ENCODE results near the gene CCNJL.
A peak's percentile ranks its signal among the peaks of the same experiment; 100 is the strongest.

Gene CCNJL

DNA sequence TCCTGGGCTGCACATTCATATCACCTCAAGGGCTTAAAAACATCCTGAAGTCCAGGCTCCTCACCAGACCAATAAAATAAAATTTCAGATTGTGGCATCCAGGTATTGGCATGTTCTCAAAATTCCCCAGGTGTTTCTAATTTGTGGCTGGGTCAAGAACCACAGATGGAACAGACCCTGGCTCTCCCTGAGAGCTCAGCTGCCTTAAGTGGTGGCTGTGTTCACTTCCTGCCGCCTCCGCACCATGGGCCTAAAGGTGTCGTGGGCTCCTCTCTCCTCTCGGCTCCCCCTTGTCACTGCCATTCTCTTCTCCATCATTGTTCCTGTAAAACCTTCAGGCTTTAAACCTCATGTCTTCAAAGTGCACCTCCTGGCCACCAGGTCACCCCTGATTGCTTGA, 17.8 kb upstream of the CCNJL start:
- no peak for DNase-seq

DNA sequence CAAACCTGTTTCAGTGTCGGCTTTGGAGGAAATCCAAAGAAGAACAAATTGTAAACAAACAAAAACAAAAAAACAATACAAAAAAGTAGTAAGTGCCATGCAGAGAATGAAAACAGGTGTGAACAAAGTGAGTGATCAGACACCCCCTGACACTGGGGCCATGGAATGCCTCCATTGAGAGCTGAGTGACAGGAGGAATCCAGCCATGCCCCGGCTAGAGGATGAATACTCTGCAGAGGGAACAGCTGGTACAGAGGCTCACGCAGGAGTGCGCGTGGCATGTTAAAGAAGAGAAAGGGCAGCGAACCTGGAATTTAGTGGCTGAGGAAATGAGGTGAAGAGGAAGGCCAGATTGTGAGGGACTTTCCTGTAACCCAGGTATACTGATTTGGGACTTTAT, 15.5 kb upstream of the CCNJL start:
- DNase-seq: no peak

DNA sequence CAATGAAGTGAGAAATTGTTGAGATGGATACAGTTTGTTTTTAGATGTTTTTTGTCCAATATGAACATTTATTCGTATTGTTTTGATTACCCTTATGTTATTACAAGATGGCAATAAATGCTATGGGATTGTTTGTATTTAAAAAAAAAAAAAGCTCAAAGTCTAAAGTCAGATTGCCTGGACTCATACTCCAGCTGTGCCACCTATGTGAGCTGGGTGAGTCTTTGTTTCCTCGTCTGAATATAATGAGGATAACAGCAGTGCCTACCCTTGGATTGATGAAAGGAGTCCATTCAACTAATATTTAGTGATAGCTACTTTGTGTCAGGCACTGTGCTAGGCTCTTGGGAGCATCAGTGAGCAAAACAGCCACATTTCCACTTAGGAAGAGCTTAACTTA, 14.6 kb upstream of the CCNJL start:
- no peak for DNase-seq

DNA sequence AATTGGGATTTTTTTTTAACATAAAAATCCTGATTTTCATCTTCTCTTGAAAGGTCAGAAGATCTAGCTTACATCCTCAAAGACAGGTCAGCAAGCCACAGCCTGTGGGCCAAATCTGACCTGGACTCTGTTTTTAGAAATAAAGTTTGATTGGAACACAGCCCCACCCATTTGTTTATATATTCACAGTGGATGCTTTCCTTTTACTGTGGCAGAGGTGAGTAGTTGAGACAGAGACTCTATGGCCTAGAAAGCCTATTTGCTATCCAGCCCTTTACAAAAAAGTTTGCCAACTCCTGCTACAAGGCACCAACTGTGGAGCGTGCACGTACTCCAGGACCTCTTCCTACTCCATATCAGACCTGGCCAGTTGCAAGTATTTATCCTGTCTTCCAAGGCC, 13.4 kb upstream of the CCNJL start:
- DNase-seq: no peak

DNA sequence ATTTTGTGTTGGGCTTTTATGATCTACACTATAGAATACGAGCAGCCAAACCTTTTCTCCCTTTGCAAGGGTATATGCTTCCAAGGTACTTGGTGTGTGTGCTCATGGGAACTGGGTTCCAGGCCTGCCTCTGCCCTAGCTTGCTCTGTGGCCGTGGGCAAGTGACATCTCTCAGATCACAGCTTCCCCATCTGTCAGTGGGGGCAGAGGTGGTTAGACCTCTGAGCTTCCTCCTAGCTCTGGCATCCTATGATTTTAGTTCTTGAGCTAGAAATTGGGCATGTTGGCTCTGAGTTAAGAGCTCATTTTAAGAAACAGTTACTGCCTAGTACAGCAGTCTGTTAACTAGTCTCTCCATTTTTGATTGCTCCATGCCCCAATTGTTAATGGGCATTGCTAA, 12.5 kb upstream of the CCNJL start:
- no peak for DNase-seq

DNA sequence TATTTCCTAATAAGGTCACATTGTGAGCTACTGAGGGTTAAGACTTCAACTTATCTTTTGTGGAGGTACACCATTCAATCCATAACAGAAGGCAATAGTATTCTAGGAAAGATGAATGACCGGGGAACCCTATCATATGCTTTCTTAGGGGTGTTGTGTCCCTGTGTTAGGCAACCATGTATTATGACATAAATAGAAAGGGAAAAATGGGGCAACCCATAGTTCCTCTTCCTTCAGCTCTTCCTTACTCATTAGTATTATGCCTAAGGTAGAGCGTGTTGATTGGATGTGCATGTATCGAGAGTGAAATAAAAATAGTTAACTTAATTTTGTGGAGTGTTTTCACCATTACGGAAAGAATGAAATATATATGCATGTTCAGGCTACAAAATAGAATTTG, 6.0 kb upstream of the CCNJL start:
- DNase-seq: no peak

DNA sequence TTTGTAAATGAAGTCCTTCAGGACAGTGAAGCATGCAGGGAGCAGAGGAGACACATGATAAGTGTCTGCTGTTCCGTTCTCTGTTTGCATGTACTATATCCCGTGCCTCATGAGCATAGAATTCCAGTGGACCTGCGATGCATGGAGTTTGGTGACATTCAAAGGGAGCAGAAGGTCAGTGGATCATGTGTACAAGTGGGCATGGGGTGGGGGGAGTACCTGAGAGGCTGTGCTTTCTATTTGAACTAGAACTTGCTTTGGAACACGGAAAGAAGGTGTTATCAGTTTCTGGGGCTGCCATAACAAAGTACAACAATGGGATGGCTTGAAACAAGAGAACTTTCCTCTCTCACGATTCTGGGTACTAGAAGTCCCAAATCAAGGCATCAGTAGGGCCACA, 5.1 kb upstream of the CCNJL start:
- DNase-seq: no peak

DNA sequence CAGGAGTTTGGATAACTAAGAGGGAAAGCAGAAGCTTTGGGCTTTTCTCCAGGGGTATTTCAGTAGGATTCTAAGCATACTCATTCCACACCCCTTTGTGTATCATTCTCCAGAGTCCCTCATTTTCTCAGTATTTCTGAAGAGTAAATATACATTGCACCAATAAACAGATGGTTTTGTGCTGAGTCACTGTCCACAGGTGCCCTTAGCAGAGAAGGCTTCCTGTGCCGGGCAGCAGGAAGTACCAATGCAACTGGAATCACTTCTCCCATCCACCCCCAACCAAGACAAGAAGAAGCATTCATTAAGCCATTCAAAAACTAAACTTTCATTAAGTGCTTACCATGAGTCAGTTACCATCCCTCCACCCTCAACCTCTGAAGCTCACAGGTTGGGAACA, 3.6 kb upstream of the CCNJL start:
- DNase-seq: peak; percentile 20

DNA sequence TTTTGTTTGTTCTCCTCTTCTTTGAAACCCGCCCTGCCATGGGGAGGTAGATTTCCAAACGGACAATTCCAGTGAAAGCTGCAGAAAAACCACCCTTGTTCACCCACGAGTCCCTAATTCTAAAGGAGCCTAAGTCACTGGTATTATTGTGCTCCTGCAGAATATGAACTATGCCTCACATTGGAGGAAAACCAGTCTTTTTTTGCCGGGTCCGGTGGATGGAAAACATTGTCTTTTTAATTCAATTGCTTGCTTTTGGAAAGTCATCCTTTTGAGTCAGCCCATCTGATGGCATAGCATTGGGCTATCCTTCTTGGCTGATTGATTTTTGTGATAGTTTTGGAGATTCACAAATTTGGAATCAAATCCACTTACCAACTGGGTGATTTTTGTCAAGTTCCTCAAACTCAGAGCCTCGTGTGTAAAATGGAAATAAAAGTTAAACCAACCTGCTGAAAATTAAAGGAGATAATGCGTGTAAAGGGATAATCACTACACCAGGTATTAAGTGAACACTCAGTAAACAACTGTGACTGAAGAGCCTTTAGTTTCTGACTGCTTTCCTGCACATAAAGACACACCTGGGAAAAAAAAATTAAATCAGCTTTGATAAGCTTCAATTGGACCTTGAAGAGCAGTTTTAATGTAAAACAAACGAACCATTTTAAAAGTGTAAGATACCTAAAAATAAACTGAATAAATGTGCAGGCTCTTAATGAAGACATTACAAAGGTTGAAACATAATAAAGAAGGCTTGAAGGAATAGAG, 780 bp upstream of the CCNJL start:
- no peak for DNase-seq

DNA sequence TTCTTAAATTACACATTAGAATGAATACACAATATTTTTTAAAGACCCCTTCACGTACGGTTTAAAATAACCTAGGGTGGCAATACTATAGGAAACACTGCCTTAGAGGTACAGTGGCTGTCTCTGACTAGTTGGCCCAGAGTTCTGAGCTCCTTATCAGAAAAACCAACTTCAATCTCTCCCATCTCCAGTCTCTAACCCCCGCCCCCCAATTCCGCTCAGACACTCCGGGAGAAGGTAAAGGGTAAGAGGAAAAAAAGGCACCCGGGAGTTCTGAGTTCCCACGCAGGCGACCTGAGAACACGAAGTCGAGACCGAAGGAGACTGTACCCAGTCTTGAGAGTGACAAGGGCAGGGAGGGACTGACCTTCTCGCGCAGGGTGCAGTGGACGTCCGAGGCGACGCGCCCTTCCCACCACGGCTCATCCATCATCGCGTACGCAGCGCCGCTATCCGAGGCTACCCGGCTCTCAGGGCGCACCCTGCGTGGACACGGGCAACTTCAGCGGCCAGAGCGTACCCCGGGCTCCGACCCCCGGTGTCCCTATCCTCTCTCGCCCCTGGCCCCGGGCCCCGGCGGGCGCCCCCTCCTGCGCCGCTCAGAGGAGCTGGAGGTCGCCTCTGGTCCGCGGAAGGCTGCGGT, 752 bp downstream of the CCNJL start:
- DNase-seq: no peak

DNA sequence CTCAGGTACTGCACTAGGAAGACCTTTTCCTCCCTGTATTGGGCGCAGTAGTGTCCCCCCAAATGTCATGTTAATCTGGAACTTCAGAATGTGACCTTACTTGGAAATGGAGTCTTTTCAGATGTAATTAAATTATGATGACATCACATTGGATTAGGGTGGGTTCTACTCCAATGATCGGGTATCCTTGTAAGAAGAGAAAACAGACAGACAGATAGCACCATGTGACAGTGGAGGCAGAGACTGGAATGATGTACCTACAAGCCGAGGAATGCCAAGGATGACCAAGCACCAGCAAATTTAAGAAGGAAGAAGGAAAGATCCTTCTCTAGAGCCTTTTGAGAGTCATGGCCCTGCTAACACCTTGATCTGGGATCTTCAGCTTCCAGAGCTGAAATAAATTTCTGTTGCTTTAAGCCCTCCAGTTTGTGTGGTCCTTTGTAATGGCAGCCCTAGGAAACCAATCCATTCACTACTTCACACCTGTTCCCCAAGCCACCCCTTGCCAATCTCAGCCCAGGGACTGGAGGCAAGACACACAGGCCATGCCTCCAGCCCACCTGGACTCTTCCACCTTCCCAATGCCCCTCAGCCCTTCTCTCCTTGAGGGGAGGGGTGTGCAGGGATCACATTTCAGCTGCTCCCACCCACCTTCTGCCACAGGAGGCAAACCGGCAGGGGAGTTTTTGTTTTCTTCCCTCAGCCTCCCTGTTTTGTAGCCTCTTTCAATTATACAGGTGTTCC, 1.6 kb downstream of the CCNJL start:
- no peak for DNase-seq

DNA sequence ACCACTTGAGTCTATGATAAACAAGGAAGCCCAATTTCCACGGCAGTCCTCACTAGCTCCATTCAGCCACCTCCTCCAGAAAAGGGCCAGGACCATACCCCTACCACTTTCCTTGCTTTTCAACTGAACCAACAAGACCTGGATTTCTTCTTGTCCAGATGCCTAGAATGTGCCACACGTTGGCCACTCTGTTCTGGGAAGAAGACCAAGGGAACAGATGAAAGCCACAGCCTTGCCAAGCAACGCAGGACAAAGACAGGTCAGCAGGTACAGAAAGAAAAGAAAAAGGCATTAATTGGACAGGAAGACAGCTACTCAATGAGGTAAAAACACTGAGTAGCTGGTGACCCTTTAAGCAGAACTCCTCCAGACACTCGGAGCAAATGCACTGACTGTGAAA, 2.2 kb downstream of the CCNJL start:
- DNase-seq: no peak

DNA sequence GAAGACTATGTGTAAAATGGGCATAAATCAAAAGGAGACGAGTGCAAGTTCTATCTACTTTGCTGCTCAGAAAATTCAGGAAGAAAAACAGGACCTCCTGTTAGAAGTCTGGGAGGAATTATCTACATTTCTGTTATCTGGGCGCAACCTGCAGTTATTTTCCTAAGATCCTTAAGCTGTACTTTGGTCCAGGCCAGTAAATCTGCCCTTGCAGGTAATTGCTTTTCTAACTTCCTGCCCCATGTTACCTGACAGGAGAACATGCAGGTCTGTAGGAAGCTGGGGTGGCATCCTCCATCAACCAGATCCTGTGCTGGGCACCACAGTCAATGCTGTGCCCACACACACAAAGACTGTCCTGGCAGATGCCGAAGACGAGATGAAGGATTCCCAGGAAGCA, 5.7 kb downstream of the CCNJL start:
- no peak for DNase-seq

DNA sequence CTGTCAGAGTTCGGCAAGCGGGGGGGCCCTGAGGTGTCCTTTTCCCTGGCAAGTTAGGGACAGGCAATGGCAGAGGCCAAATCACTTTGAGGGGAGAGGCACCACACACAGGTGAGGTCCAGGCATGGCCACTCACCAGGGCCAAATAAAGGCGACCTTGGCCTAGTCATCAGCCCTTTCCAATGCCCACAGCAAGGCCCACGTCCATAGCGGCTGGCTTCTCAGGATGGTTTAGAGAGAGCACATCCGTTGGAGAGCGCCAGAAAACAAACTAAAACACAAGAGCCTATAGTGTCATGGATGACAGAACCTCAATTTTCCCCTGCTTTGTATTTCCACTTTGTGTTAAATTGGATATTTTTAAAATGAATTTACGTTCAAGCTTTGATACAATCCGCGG, 7.0 kb downstream of the CCNJL start:
- no peak for DNase-seq

DNA sequence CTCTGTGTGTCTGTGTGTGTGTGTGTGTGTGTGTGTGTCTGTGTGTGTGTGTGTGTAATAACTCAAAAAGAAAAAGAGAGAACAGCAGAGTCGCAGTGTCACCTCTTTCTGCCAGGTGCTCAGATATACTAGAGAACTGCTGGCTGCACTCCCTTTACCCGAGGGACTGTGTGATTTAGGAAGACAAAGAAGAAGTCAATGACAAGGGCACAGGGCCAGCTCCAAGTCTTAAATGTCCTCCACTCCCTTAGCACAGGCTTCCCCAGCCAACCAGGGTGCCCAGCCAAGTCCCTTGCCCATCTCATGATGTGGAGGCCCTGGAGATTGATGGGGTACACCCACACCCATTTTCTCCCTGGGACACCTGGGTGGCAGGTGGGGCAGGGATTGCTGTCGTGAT, 8.7 kb downstream of the CCNJL start:
- DNase-seq: no peak

DNA sequence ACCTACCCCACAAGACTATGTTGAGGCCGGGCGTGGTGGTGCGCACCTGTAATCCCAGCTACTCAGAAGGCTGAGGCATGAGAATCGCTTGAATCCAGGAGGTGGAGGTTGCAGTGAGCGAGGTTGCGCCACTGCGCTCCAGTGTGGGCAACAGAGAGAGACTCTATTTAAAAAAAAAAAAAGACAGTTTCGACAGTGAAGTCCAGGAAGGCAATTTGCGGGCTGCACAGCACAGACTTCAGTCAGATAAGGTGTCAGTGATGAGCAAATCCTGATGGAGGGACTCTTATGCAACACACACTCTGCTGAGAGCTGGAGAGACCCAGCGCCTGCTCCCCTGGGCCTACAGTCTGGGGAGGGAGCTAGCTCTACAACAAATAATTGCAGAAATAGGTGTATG, 14.2 kb downstream of the CCNJL start:
- DNase-seq: no peak

DNA sequence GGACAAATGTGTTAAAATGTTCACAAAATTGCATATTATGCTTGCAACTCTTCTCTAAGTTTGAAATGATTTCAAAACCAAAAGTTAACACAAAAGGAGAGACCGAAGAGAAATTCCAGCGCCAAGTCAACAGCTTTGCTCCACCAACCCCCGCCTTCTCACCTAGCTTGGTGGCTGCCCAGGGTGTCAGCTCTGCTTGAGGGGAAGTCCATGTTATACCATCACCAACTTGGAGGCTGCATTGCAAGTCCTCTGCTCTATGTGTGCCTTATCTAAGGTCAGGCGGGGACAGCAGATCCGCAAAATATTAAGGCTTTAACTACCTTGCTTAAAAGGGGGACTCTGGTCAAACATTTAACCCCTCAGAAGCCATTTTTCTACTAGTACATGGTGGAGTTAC, 14.6 kb downstream of the CCNJL start:
- DNase-seq: no peak

DNA sequence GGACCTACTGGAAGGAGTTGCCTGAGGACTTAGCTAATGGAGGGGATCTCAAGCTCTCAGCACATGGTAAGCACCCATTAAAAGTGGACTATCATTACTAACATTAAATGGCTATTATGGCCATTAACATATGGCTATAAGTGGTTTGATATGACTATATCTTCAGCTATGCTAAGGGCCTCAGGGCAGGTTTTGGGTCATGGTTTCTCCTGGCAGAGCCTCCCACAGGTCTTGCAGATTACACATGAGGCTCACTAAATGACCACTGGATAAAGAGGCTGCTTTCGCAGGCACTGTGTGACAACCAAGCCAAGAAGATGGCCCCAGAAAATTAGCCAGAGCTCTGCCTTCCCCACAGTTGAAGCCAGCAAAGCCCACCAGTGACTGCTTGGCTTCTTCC, 15.4 kb downstream of the CCNJL start:
- DNase-seq: no peak

DNA sequence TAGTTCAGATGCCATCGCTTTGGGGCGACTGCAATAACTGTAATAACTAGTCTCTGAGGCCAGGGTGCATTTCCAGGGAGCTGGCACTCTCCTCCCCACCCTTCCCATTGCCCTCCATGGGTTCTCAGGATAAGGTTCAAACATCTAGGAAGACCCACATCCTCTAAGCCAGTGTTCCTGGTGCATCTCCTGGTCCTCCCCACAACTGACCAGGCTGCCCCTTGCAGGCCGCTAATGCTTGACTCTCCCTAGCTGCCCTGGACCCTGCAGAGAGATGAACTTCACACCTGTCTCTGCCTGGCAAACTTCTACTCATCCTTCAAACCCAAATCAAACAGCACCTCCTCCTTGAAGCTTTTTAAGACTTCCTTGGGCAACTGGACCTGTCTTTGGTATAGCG, 15.9 kb downstream of the CCNJL start:
- DNase-seq: no peak

DNA sequence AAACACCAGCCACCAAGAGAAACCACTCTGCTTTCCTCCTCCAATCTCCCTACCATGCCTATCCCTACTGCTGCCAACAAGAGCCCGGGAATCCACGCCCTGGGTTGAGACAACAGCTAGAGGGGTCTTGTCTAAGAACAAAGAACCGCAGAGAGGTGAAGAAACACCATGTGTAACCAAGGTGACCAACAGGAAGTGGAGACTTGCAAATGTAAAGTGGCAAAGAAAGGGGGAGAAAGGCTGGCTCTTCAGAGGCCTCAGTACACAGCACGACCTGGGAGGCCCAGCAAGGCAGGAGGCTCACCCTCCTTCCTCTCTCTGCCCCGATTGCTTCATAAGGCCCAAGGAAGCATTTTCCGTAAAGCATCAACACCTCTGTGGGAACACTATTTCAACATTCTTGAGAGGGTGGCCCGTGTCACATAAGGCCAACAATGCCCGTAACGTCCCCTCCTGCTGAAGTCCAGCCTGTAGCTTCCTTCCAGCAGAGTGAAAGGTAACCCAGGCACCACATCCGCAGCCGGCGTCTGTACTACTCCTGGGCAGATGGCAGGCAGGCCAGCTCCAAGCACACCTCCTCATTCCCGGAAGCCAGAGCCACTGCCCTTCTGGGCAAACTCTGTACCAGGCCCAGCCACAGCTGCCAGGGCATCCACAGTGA, 18.3 kb downstream of the CCNJL start:
- no peak for DNase-seq

DNA sequence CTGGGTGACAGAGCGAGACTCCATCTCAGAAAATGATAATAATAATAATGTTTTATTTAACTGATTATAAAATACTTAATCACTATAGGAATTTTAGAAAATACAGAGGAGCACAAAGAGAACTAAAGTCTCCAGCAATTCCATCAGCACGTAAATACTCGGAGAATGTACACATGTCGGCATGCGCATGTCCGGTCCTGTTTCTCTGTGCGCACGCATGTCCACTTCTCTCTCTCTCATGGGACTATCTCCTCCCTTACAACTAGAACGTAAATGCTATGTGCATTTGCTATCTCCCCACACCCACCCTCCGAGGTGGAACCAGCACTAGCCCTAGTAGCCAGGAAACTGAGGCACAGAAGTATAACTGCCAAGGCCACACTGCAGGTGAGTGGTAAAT, 19.0 kb downstream of the CCNJL start:
- DNase-seq: no peak

DNA sequence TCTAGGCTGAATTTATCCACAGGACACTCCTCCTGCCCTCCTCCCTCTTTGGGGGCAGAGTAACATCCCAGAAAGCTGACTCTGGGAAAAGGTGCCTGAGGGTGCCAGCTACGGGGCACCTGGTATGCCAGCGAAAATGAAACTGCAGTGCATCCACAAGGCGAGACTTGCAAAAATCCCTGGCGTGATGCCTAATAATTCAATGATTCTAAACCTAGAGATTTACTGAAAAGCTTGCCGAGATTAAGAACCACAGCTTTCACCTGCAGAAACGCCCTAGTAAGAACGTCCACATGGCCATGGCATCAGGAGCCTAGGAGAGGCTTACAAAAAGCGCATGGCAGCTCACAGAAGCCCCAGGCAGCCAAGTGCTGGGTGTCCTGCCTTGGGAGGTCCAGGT, 20.9 kb downstream of the CCNJL start:
- no peak for DNase-seq

DNA sequence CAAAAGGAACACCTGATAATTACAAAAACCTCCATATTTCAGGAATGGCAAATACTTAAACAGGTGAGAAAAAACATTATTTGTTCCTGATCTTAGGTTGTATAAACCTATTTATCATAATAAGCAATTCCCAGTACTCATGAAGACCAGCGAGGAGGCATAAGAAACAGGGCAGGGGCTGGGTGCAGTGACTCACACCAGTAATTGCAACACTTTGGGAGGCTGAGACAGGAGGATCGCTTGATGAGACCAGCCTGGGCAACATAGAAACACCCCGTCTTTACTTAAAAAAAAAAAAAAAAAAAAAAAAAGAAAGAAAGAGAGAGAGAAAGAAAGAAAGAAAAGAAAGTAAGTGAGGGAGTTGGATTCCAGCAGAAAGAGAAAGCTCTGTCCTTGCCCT, 21.6 kb downstream of the CCNJL start:
- no peak for DNase-seq

DNA sequence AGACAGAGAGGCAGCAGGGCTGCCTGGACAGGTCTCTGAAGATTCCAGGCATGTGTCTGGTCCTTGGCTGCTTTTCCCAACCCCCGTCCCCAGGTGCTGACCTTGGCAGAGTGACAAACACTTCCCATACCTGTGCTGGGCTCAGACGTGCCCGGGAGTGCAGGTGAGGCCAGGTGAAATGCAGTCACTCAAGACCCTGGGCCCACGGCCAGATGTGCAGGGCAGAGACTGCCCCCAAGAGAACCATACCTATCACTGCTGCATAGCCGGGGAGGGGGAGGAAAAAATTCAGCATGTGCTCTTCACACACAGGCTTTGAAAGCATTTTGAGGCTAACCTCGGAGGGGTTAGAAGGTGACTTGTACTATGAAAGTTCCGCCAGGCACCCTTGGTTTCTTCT, 22.6 kb downstream of the CCNJL start:
- no peak for DNase-seq

All from fibroblast of upper back skin (primary cell).